ENCODE data around the gene PSMD3. TPM values are rescaled to one million over a fixed set of nuclear protein-coding genes. Genes with fewer than 3 reads are reported as not detected.
A peak's percentile ranks its signal among the peaks of the same experiment; 100 is the strongest.

PSMD3 gene
- total and polyA plus RNA-seq, 2 of the 4 experiments (the other 2 are of a cell fraction): 123 to 155 TPM

DNA sequence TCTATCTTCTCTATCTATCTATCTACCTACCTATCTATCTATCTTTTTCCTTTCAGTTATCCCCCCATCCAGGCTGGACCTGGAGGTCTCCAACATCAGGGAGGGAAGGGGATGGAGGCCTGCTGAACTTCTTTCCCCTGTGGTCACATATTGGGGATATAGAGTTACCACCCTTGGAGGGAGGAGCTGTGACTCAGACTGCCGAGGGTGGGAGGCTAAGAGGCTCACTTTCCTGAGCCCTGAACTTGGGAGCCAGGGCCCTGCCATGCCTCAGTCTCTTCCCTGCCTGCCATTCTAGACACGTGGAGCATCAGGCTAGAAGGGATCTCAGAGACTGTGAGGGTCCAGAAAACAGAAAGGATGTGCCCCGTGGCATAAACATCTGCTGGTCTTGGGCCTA is 44.7 kb upstream of the PSMD3 start:
- peak overlapping the region; percentile 72; the same call in 1 of the 2 replicates for H2BK20ac ChIP-seq (ENCODE audit: low read depth, low read length)
- H3K23ac ChIP-seq (ENCODE audit: low read depth, low read length): no peak overlapping the region
- H2BK15ac ChIP-seq (ENCODE audit: low read depth, low read length): peak overlapping the region; percentile 36; the same call in 1 of the 3 replicates
- no peak overlapping the region for H3K4me3 ChIP-seq (ENCODE audit: insufficient read depth, low read depth, low read length)
- no peak overlapping the region for H3K56ac ChIP-seq (ENCODE audit: extremely low read depth, insufficient read depth, low read length)
- ATAC-seq (ENCODE audit: low read depth) (peak; percentile 60), DNase-seq (peak; percentile 55)
- BruUV-seq (replicated peaks): no TSS peak
- no peaks in the 10 kb centered on the region for H3K79me1 ChIP-seq (ENCODE audit: low read depth in 1 of 2, low read length in 2 of 2)
- peak overlapping the region; percentile 59 for H3K4ac ChIP-seq (ENCODE audit: low read depth, low read length)
- TF ChIP-seq RFX5 (IDR thresholded peaks at IDR 0.05; ENCODE audit: low read depth, low read length) (no peak), CHD1 (IDR thresholded peaks at IDR 0.05; ENCODE audit: low read depth, low read length) (no peak), BHLHE40 (IDR thresholded peaks at IDR 0.05; ENCODE audit: low read depth, low read length) (no peak)
- no peak overlapping the region for H2AK5ac ChIP-seq (ENCODE audit: low read depth, low read length)
- H2BK5ac ChIP-seq (ENCODE audit: low read depth, low read length, poor library complexity, severe bottlenecking): no peak overlapping the region
- no peak overlapping the region for H3K9ac ChIP-seq (ENCODE audit: low read depth, low read length)
- no peaks in the 10 kb centered on the region for H3K9me3 ChIP-seq (ENCODE audit: control insufficient read depth, insufficient read depth, low read length)
- no peak overlapping the region; the same call in 1 of the 2 replicates for H3K18ac ChIP-seq (ENCODE audit: low read depth, low read length)
- no peak overlapping the region for H3K27ac ChIP-seq (ENCODE audit: insufficient read depth, low read length)
- no peaks in the 10 kb centered on the region for H3K27me3 ChIP-seq (ENCODE audit: control insufficient read depth, insufficient read depth, low read length)
- ChIA-PET CTCF (no interaction called here), POLR2A (ENCODE audit: unreplicated experiment) (no interaction called here)
- H4K8ac ChIP-seq (ENCODE audit: low read depth in 2 of 2, low read length in 2 of 2): peak overlapping the region; percentile 43 to 80; a peak in 2 of 4 replicates
- H2AK9ac ChIP-seq (replicated peaks; ENCODE audit: low read depth, low read length, poor library complexity): no peak overlapping the region
- H3K4me2 ChIP-seq (ENCODE audit: low read depth, low read length): no peak overlapping the region
- peak overlapping the region; percentile 69 for H2BK120ac ChIP-seq (ENCODE audit: low read depth, low read length)
- 65% methylated on average over 2 of the region's 3 CpGs; no CpG with 5 or more reads in 1 of the 2 experiments for WGBS, 2 experiments (ENCODE audit: extremely low coverage in 2 of 2, insufficient read length in 1 of 2)
- dilution Hi-C loops (cut with HindIII; ENCODE audit: low sequenced_read_pairs, unreplicated experiment) (no loop called here), in situ Hi-C loops (cut with MboI; ENCODE audit: low sequenced_read_pairs) (no loop called here), intact Hi-C loops (cut with micrococcal nuclease) (no loop called here)
- no peaks in the 10 kb centered on the region; the same call in 1 of the 2 replicates for H4K20me1 ChIP-seq (ENCODE audit: insufficient read depth, low read length)
- peaks cover 18% of the 10 kb centered on the region for H3K9me1 ChIP-seq (ENCODE audit: insufficient read depth, low read length)
- H2AFZ ChIP-seq (replicated peaks; ENCODE audit: low read length, poor library complexity): peak overlapping the region; percentile 84
- peak overlapping the region; percentile 63 for H3K14ac ChIP-seq (replicated peaks; ENCODE audit: low read depth, low read length)
- peak overlapping the region; percentile 26; the same call in 1 of the 2 replicates for H4K5ac ChIP-seq (ENCODE audit: low read depth, low read length)
- no peaks in the 10 kb centered on the region for H3K36me3 ChIP-seq (ENCODE audit: control insufficient read depth, insufficient read depth, low read length)
- H3K4me1 ChIP-seq (ENCODE audit: control insufficient read depth, insufficient read depth, low read length): peaks cover 15% of the 10 kb centered on the region
- H4K91ac ChIP-seq (ENCODE audit: insufficient read depth, low read depth, low read length): 0 out of 2 replicates have a peak overlapping the region, but pooled peaks have one; percentile 27
